HPDE6-E6E7 (cell line): ENCODE data around the gene TCF7.

Experiments used
- DNase-seq: peaks from one replicate; pipeline ENCODE4 v3.0.0; 2011; ENCODE audit warnings: missing footprints; ENCODE audit errors: extremely low spot score

TCF7 gene

GRCh38 chr5:134177369-134178095, 63.1 kb downstream of the TCF7 start:
- peak; percentile 58 for DNase-seq

GRCh38 chr5:134178096-134178419, 63.6 kb downstream of the TCF7 start:
- no peak for DNase-seq

DNA sequence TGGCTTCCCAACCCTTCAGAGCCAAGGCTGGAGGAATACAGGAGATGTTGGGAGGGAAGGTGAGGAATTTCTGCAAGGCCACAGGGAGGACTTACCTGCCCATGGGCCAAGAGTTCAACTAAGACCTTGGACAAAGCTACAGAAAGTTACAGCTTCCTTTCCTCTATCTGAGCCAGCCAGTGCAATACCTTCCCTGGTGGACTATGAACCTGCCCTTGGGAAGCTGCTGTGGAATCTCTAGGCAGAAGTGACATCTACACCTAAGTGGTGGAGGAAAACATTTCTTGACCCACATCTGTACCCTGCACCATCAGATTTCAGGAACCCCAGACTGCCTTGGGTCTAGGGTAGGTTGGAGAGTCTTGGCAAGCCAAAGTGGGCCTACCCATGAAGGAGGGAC, 69.0 kb downstream of the TCF7 start:
- no peak for DNase-seq

GRCh38 chr5:134184155-134185135, 70.0 kb downstream of the TCF7 start:
- DNase-seq, result peak; percentile 76

- DNase-seq, result no peak
These were observed 73.6 kb downstream of the TCF7 start for GRCh38 chr5:134188092-134188491.

DNA sequence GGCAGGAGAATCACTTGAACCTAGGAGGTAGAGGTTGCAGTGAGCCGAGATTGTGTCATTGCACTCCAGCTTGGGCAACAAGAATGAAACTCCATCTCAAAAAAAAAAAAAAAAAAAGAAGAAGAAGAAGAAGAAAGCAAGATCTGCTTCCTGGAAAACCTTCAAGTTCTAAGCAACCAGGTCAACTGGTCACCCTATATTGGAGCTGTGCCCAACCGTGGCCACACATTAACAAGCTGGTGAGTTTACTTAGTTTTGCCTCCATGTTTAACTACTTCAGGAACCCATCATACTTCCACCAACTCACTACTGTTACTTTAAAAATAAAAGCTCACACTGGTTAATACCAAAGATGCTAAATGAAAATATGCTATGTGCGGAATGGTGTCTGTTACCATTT, 74.5 kb downstream of the TCF7 start:
- no peak for DNase-seq

DNA sequence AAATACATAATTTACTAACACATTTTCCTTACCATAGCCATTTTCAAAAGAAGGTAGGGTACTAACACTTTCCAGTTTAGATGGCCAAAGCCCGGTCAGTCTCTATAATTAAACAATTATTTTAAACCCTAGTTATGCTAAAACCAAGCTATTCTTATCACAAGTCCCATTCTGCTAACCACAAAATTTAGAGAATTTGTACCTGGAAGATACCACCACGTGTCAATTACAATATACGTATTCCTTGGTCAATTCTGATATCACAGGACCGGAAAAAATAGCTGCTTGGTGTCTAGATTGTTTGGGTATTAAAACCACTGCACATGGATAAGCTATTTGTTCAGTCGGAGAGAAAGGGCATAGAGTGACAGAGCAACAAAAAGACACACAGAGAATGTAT, 81.2 kb downstream of the TCF7 start:
- DNase-seq, result no peak
